Spleen (tissue), 7 donors: Measurements from ENCODE around the gene ZNF575.

ENCODE experiments used
- CTCF ChIP-seq, 11 experiments: fragments of 200-600 bp in 7 of 11; fragments of 450-650 bp in 4 of 11; sonication (generic) in 4 of 11; IDR thresholded peaks in 8 of 11; conservative IDR thresholded peaks in 3 of 11; 1 replicate in 7 of 11; 2 replicates in 4 of 11; pipeline versions ENCODE4 v1.4.0 to v1.8.0; 2016 to 2021; ENCODE audit warnings: antibody characterized with exemption in 11 of 11, inconsistent platforms in 4 of 11, mild to moderate bottlenecking in 1 of 11
- POLR2A ChIP-seq, 3 donors: fragments of 450-650 bp; IDR thresholded peaks; one replicate each; pipeline ENCODE4 v1.5.1; 2017; ENCODE audit warnings: antibody characterized with exemption in 3 of 3, mild to moderate bottlenecking in 1 of 3
- POLR2AphosphoS5 ChIP-seq, 3 donors: sonication (generic); formaldehyde crosslinking; IDR thresholded peaks; one replicate each; pipeline ENCODE4 v1.5.1; 2017; ENCODE audit warnings: antibody characterized with exemption in 3 of 3
- donor health status: DM: no; HTN: no; CAD: no; lungs with moderate emphysema.
- donor health status: DM: no; HTN: no; CAD: no.
- donor health status: DM: no; HTN: no; CAD: no.

GRCh38 chr19:43522929-43523328, 10.1 kb upstream of the ZNF575 start:
- TF ChIP-seq CTCF (IDR thresholded peaks at IDR 0.05 in 8 of 11, conservative IDR thresholded peaks at IDR 0.05 in 3 of 11) (no peak), POLR2A (IDR thresholded peaks at IDR 0.05) (no peak), POLR2AphosphoS5 (IDR thresholded peaks at IDR 0.05) (no peak)
